ENCODE data around the gene AKT3.

GRCh38 chr1:243814718-243815117, 35.3 kb downstream of the AKT3 start:
- TF ChIP-seq CTCF (conservative IDR thresholded peaks at IDR 0.05; ENCODE audit: low read depth, low read length) (no peak), EZH2 (IDR thresholded peaks at IDR 0.05; ENCODE audit: low read length, unreplicated experiment) (no peak), EZH2phosphoT487 (IDR thresholded peaks at IDR 0.05; ENCODE audit: borderline replicate concordance, low read length) (no peak)
